Cardiac septum (tissue), 1 donor: Measurements from ENCODE around the gene ACSF2. TPM values are rescaled to one million over a fixed set of nuclear protein-coding genes. Genes with fewer than 3 reads are reported as not detected.
"Not testable (repeated sequence)": the region's sequence is repeated elsewhere in the genome, so short reads cannot be mapped to it uniquely, and the experiment has no call there.

Source experiments
- DNase-seq: peaks from one replicate; pipeline ENCODE4 v3.0.0-alpha.2; 2020; ENCODE audit warnings: low spot score
- intact Hi-C: fragments of 100-400 bp; cut with DNase I; formaldehyde crosslinking; loops from one replicate; pipeline ENCODE4 v1.14.0; 2022
- total RNA-seq: library from RNA; stranded (reverse); fragmentation: NEBNext Ultra II Directional; extraction: Animal tissue kit (Norgen Biotek cat#: 25700); gene quantifications from one replicate; pipeline ENCODE4 v1.2.1, GENCODE V29; 2021
- donor health status: DM: no; HTN: no; CAD: no.

The ACSF2 gene
- total RNA-seq, 1 donor from 2014 or later: 9.6 TPM

GRCh38 chr17:50405351-50405750, 20.7 kb upstream of the ACSF2 start:
- intact Hi-C loops: not testable (repeated sequence)

GRCh38 chr17:50406578-50406977, 19.4 kb upstream of the ACSF2 start:
- intact Hi-C loops: no loop called here
- DNase-seq: peak; percentile 17

More at GRCh38 chr17:50405351-50405750, 20.7 kb upstream of the ACSF2 start:
- DNase-seq: not testable (repeated sequence)

DNA sequence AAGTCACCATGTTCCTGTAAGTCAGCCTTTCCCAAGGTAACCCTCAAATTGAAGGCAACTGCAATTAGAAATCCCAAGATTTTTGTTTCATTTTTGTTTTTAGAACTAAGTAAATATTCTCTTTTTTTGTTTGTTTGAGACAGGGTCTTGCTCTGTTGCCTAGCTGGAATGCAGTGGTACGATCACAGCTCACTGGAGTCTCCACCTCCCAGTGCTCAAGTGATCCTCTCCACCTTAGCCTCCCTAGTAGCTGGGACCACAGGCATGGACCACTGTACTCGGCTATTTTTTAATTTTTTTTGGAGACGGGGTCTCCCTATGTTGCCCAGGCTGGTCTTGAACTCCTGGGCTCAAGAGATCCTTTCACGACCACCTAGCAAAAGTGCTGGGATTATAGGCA, 18.1 kb upstream of the ACSF2 start:
- intact Hi-C loops: no loop called here
- peak; percentile 1 for DNase-seq

- DNase-seq: peak; percentile 53
- intact Hi-C loops: no loop called here
These were observed 13.8 kb upstream of the ACSF2 start for GRCh38 chr17:50412188-50412732.

GRCh38 chr17:50414808-50415207, 11.2 kb upstream of the ACSF2 start:
- no peak for DNase-seq
- intact Hi-C loops: no loop called here

DNA sequence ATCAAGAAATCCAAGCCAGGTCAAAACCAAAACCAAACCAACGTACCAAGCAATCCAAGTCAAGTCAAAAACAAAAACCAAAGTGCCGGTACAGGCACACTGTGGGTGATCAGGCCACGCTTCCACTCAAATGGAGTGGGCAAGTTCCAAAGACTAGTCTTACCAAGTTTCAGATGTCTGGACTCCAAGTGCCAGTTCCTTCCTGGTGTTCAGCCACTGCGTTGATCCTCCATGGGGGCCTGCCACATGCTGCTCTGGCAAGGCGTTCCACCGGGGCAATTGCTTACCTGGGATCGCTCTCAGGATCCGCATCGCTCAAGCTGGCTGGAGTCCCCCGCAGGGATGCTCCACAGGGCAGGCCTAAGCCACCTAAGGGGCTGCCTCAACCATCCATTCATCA, 6.4 kb upstream of the ACSF2 start:
- DNase-seq, intact Hi-C loops: not testable (repeated sequence)

DNA sequence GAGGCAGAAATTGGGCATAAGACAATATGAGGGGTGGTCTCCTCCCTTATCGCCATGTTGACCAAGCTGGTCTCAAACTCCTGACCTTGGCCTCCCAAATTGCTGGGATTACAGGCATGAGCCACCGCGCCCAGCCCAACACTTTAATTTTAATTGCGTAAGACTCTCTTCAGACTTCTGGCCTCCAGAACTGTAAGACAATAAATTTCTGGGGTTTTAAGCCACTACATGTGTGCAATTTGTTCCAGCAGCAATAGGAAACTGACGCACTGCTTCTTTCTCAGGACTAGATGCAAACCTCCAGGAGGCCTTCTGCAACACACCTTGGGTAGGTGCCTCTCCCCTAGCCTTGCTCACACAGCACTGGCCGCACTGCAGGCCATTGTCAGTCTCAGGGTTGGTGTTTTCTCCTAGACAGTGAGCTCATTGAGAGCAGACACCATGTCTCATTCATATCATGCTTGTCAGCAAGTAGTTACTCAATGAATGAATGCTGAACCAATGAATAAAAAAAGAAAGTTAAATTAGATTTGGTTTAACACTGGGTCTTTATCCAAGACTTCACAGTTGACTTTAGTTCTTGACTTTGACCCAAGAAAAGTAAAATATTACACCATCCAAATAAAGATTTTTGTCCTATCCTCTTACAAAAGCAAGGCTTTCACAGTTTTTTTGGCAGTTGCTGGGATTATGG, 5.5 kb upstream of the ACSF2 start:
- intact Hi-C loops: no loop called here
- no peak for DNase-seq

GRCh38 chr17:50421308-50422051, 4.5 kb upstream of the ACSF2 start:
- intact Hi-C loops: no loop called here
- DNase-seq: no peak

GRCh38 chr17:50422738-50423137, 3.3 kb upstream of the ACSF2 start:
- DNase-seq: no peak
- intact Hi-C loops: no loop called here

DNA sequence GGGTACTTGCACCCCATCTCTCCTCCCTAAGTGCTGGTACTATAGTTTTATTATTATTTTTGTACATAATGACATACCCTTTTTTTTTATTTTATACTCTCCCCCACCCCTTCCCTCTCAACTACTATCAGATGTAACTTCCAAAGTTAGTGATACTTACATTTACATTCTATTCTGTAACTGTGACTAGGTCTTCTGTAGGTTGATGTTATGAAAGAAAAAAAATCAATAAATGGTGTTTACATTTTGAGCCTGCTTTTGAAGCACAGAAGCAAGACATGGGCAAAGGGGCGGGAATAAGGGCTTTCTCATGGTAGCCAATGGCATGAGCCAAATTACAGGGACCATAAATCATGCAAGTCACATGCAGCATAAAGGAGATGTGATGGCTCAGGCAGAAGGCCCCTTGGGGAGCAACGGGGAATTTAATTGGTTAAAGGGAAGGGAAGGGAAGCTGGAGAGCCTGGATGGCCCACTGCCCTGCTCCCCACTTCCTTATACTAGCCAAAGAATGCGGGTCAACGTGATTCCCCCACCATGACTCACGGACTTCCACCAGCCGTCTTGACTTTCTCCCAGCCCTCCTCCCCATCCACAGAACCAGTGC, 2.4 kb upstream of the ACSF2 start:
- intact Hi-C loops: no loop called here
- no peak for DNase-seq

GRCh38 chr17:50424246-50424995, 1.6 kb upstream of the ACSF2 start:
- intact Hi-C loops: no loop called here
- DNase-seq: no peak

GRCh38 chr17:50424996-50425681, 879 bp upstream of the ACSF2 start:
- intact Hi-C loops: no loop called here
- no peak for DNase-seq

DNA sequence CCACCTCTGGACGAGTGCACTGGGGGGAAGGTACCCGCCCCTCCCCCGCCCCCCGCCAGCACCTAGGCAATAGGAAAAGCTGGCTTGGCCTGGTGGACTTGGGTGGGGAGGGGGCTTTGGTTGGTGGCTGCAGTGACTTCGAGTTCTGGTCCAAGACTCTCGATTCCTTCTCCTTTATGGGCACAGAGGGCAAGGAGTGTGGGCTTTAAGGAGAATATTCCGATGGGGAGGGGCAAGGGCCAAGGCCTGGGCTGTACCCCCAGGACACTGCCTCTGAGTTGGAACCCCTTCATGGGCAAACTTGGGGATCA, 409 bp downstream of the ACSF2 start:
- DNase-seq: no peak
- intact Hi-C loops: no loop called here

DNA sequence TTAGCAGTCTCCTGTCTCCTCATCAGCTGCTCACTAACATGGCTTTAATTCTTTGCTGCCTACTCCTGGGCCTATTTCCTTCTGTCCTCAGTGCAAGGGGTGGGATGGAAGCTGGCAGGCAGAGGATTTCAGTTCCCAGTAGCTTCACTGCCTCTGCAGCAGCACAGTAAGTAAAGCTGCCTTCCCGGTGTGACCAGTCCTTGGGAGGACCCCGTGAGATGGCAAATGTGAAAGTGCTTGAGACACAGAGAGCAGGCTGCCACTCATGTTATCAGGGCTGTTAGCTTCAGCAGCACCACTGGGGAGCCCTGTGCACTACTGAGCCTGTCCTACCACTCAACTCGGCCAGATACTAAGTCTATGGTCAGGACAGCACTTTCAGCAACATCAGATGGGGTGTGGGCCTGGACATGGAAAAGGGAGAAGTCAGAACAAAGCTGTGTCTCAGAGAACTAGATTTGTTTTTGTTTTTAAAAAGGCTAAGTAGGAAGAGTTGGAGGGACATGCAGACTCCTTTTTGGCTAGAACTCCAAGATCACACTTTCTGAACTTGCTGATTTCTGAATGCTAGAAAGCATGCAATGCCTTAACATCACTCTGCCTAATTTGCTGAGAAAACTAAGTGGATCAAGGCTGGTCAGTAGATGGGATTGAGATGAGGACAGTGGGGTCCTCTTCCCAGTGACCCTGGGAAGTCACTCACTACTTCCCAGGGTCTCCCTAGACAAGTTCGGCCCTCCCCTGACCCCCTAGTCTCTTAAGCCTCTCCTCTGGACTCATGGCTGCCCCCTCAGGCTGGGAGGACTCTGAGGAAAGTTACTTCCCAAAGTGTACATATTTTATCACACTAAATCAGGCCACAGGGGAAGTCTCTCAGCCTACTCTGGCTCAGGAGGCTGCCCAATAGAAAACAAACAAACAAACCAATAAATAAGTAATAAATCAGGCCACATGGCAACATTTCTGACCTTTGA, 1.1 kb downstream of the ACSF2 start:
- intact Hi-C loops: no loop called here
- DNase-seq: no peak

- DNase-seq, intact Hi-C loops: not testable (repeated sequence)
These were observed 2.1 kb downstream of the ACSF2 start for GRCh38 chr17:50428126-50428525.

GRCh38 chr17:50428831-50429424, 2.9 kb downstream of the ACSF2 start:
- intact Hi-C loops: no loop called here
- DNase-seq: no peak

- no peak for DNase-seq
- intact Hi-C loops: no loop called here
These were observed 3.8 kb downstream of the ACSF2 start for GRCh38 chr17:50429793-50430192.
